HepG2 (cell line): ENCODE data around the gene OSCP1. TPM values are rescaled to one million over a fixed set of nuclear protein-coding genes. Genes with fewer than 3 reads are reported as not detected.

ENCODE experiments used
- ATAC-seq: fragments of 200-7000 bp; cut with Tn5 transposase; 3 replicates; pipeline ENCODE4 v1.9.1; 2020; ENCODE audit warnings: mild to moderate bottlenecking, moderate library complexity
- BruUV-seq: library from RNA; stranded (reverse); fragments of 400-500 nt; replicated peaks from 2 replicates; lab custom pipeline; 2021; lab: Mats Ljungman, UMichigan
- CTCF ChIA-PET: fragments of 300-600 bp; formaldehyde crosslinking; extraction: SDS; loops from one replicate; lab custom pipeline; 2021; ENCODE audit warnings: low total read pairs, inconsistent platforms, low intra/inter-chr PET ratio; lab: Yijun Ruan, JAX
- POLR2A ChIA-PET: fragments of 350-600 bp; sonication (Branson Sonifier 250); formaldehyde crosslinking; loops from one replicate; lab custom pipeline; 2020; ENCODE audit warnings: antibody characterized with exemption, inconsistent platforms; lab: Yijun Ruan, JAX
- DNase-seq: peaks from one replicate; pipeline ENCODE4 v3.0.0-alpha.2; 2015; ENCODE audit warnings: low spot score
- FAIRE-seq: peaks from 3 replicates; lab custom pipeline; 2011; peaks lifted over from hg19 to GRCh38; lab: Jason Lieb, UNC
- H2AFZ ChIP-seq: one replicate; pipeline ENCODE4 v1.6.1; 2011; ENCODE audit warnings: low read length, inconsistent platforms
- H3K27ac ChIP-seq: fragments of 300-600 bp; 3 replicates; pipeline ENCODE4 v1.8.0; 2011; ENCODE audit warnings: mixed run types, mild to moderate bottlenecking, mixed read lengths, low read length, inconsistent platforms; ENCODE audit not compliant: insufficient read depth; ENCODE audit errors: extremely low read length
- H3K27me3 ChIP-seq, 2 experiments: fragments of 200-600 bp in 1 of 2; 2 replicates in 1 of 2; 3 replicates in 1 of 2; pipeline versions ENCODE4 v1.6.0 to v1.8.0; 2011; ENCODE audit warnings: low read length in 2 of 2, mild to moderate bottlenecking in 2 of 2, moderate library complexity in 2 of 2, inconsistent platforms in 1 of 2; ENCODE audit not compliant: insufficient read depth in 2 of 2, control insufficient read depth in 1 of 2
- H3K36me3 ChIP-seq, 2 experiments: fragments of 200-600 bp in 1 of 2; replicated peaks in 1 of 2; 2 replicates in 1 of 2; 3 replicates in 1 of 2; pipeline versions ENCODE4 v1.5.1 to v1.8.0; 2011; ENCODE audit warnings: low read length in 2 of 2, inconsistent platforms in 1 of 2; ENCODE audit not compliant: insufficient read depth in 2 of 2, control insufficient read depth in 1 of 2
- H3K4me1 ChIP-seq: 2 replicates; pipeline ENCODE4 v1.5.1; 2012; ENCODE audit warnings: low read length, inconsistent platforms; ENCODE audit not compliant: insufficient read depth
- H3K4me2 ChIP-seq: 2 replicates; pipeline ENCODE4 v1.6.0; 2011; ENCODE audit warnings: low read depth, low read length, inconsistent platforms
- H3K4me3 ChIP-seq, 3 experiments: fragments of 200-600 bp in 1 of 3; sonication (generic), shearing (Covaris generic) in 1 of 3; replicated peaks in 1 of 3; 2 replicates each; pipeline ENCODE4 v1.5.1; 2011 to 2016; ENCODE audit warnings: low read length in 3 of 3, inconsistent platforms in 2 of 3, low read depth in 2 of 3, mild to moderate bottlenecking in 2 of 3, control low read depth in 1 of 3, mixed read lengths in 1 of 3; ENCODE audit not compliant: insufficient read depth in 1 of 3
- H3K79me2 ChIP-seq: one replicate; pipeline ENCODE4 v1.6.1; 2011; ENCODE audit warnings: low read length, inconsistent platforms; ENCODE audit not compliant: insufficient read depth
- H3K9ac ChIP-seq: 2 replicates; pipeline ENCODE4 v1.6.0; 2011; ENCODE audit warnings: mild to moderate bottlenecking, low read depth, low read length, inconsistent platforms; ENCODE audit not compliant: insufficient read depth
- H3K9me3 ChIP-seq: 2 replicates; pipeline ENCODE4 v1.5.1; 2012; ENCODE audit warnings: mild to moderate bottlenecking, low read length
- H4K20me1 ChIP-seq: 2 replicates; pipeline ENCODE4 v1.6.0; 2011; ENCODE audit warnings: inconsistent platforms, mild to moderate bottlenecking, low read length, moderate library complexity; ENCODE audit not compliant: insufficient read depth
- ATF3 ChIP-seq: sonication (generic); formaldehyde crosslinking; IDR thresholded peaks from 2 replicates; pipeline ENCODE4 v1.4.0; 2020; ENCODE audit warnings: missing genetic modification reagents
- ELK4 ChIP-seq: sonication (generic); formaldehyde crosslinking; IDR thresholded peaks from 2 replicates; pipeline ENCODE4 v1.9.0; 2021; ENCODE audit warnings: missing genetic modification reagents, borderline replicate concordance
- GABPB1 ChIP-seq: IDR thresholded peaks from 2 replicates; pipeline ENCODE4 v1.6.1; 2016; ENCODE audit warnings: mild to moderate bottlenecking, missing genetic modification reagents, moderate library complexity, missing compliant biosample characterization
- IRF9 ChIP-seq: sonication (generic); formaldehyde crosslinking; IDR thresholded peaks from 2 replicates; pipeline ENCODE4 v1.8.0; 2022; ENCODE audit warnings: missing genetic modification reagents, mild to moderate bottlenecking, borderline replicate concordance
- MED1 ChIP-seq: sonication (generic); formaldehyde crosslinking; IDR thresholded peaks from 2 replicates; pipeline ENCODE4 v1.4.0; 2020; ENCODE audit warnings: missing genetic modification reagents
- POLR2AphosphoS5 ChIP-seq: IDR thresholded peaks from 2 replicates; pipeline ENCODE4 v1.6.1; 2012; ENCODE audit warnings: low read depth, low read length
- SAP130 ChIP-seq: IDR thresholded peaks from 2 replicates; pipeline ENCODE4 v1.6.1; 2016; ENCODE audit warnings: low read depth
- ZBTB38 ChIP-seq: sonication (generic); formaldehyde crosslinking; IDR thresholded peaks from 2 replicates; pipeline ENCODE4 v1.5.1; 2020; ENCODE audit warnings: mild to moderate bottlenecking, missing genetic modification reagents
- ZFY ChIP-seq: sonication (generic); formaldehyde crosslinking; IDR thresholded peaks from 2 replicates; pipeline ENCODE4 v1.4.0; 2020; ENCODE audit warnings: missing genetic modification reagents
- ZMYM2 ChIP-seq: sonication (generic); formaldehyde crosslinking; IDR thresholded peaks from 2 replicates; pipeline ENCODE4 v1.8.0; 2022; ENCODE audit warnings: mild to moderate bottlenecking, missing genetic modification reagents
- ZNF432 ChIP-seq: sonication (generic); formaldehyde crosslinking; IDR thresholded peaks from 2 replicates; pipeline ENCODE4 v1.5.0; 2020; ENCODE audit warnings: missing genetic modification reagents, mild to moderate bottlenecking, borderline replicate concordance
- ZNF546 ChIP-seq: sonication (generic); formaldehyde crosslinking; conservative IDR thresholded peaks from 2 replicates; pipeline ENCODE4 v1.8.1; 2023; ENCODE audit warnings: mild to moderate bottlenecking, missing genetic modification reagents
- WGBS: methylation state at CpG from one replicate; pipeline ENCODE4 v1.1.6; 2017; ENCODE audit warnings: low lambda C conversion rate; 5-methylcytosine and 5-hydroxymethylcytosine counted together
- in situ Hi-C: cut with HindIII; loops from 2 replicates; pipeline ENCODE4 v1.10.0; 2017; ENCODE audit warnings: low pct_unique_long_range_greater_than_20kb; ENCODE audit not compliant: extremely low pct_ligation_motif_present
- intact Hi-C: fragments of 100-400 bp; cut with micrococcal nuclease; formaldehyde crosslinking; loops from one replicate; pipeline ENCODE4 v1.10.0; 2022; ENCODE audit not compliant: unreplicated experiment
- polyA plus RNA-seq, 8 experiments: library from polyadenylated mRNA; depleted of rRNA in 3 of 8; stranded (reverse) in 7 of 8; unstranded in 1 of 8; fragments of >200 nt; fragmentation: Illumina TruSeq in 4 of 8; extraction: Trizol in 4 of 8; gene quantifications; 2 replicates each; pipeline versions ENCODE4 v1.2.1 to v1.2.3, GENCODE V29; 2011 to 2016; ENCODE audit warnings: low read depth in 4 of 8, missing spikeins in 1 of 8, mixed read lengths in 1 of 8; ENCODE audit not compliant: insufficient read depth in 1 of 8
- total RNA-seq, 5 experiments: library from RNA; depleted of rRNA; stranded (reverse); fragments of >200 nt; fragmentation: Illumina TruSeq; extraction: Trizol; gene quantifications; 2 replicates each; pipeline ENCODE4 v1.2.3, GENCODE V29; 2016; ENCODE audit warnings: low read depth in 1 of 5
- TF ChIP-seq, protein P1 (sequence below): sonication (generic); formaldehyde crosslinking; IDR thresholded peaks from 2 replicates; pipeline ENCODE4 v1.5.0; 2020; ENCODE audit warnings: mild to moderate bottlenecking, missing genetic modification reagents, moderate library complexity
- TF ChIP-seq, protein P2 (sequence below): IDR thresholded peaks from 2 replicates; pipeline ENCODE4 v1.6.1; 2016; ENCODE audit warnings: missing compliant biosample characterization, missing genetic modification reagents, borderline replicate concordance
- TF ChIP-seq, protein P3 (sequence below): sonication (generic); formaldehyde crosslinking; IDR thresholded peaks from 2 replicates; pipeline ENCODE4 v1.4.0; 2020; ENCODE audit warnings: missing genetic modification reagents

Gene OSCP1
- total and polyA plus RNA-seq, 2 of the 13 experiments (the other 11 are each of a cell fraction or from before 2014, with no cell fraction given), result 0.60 to 0.84 TPM

DNA sequence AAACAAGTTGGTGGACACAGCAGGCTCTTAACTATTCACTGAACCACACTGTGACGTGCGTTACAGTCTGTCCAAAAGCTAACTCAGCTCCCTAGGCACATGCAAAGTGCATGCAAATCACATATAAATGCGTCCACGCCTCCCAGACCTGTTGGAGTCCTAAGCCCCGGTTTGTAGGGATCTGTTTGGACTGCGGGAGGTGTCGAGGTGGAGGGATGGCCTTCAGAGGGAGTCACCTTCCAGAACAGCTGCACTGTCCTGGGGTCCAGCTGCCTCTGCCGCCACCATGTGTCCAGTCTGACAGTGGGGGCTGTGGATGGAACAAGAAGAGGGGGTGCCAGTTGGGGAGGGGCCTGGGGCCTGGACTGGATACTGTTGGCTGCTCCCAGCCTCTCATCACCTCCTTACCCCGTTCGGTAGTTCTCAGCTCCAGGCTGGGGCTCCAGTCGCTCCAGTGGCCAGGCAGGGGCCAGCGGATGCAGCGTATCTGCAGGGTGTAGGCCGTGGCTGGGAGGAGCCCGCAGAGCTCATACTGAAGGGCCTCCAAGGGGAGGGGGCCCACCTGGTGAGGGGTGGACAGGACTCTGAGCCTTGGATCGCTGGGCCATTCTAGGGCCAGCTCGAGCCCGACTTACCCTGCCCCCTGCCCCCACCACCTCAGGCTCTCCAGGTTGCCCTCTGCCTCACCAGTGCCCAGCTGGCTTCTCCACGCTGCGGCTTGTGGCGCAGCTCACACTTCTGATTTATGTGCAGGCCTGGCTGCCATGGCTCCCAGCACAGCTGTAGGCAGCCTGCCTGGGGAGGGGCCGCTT, 21.8 kb upstream of the OSCP1 start:
- H3K27ac ChIP-seq, result peak overlapping the region; percentile 35
- DNase-seq (no peak), FAIRE-seq (peak; percentile 15), ATAC-seq (peak; percentile 83)
- H4K20me1 ChIP-seq, result no peaks in the 10 kb centered on the region
- ChIA-PET CTCF (no interaction called here), POLR2A (interaction anchor here (1.0 to 2.4 kb wide), 6 partner anchors 8 to 71 kb away, joined by 3 to 21 read pairs (median 9); partner anchors contain the start of genes CSF3R, MRPS15 and OSCP1)
- H2AFZ ChIP-seq, result no peak overlapping the region
- peak overlapping the region in 2 of 3 experiments; percentile 41 to 62; a peak in 3 of 6 replicates for H3K4me3 ChIP-seq
- peak overlapping the region; percentile 79 for H3K4me2 ChIP-seq
- no TSS peak for BruUV-seq
- H3K36me3 ChIP-seq, result no peaks in the 10 kb centered on the region
- H3K9ac ChIP-seq, result peak overlapping the region; percentile 47; the same call in 1 of the 2 replicates
- no peaks in the 10 kb centered on the region for H3K9me3 ChIP-seq
- peaks cover 37% of the 10 kb centered on the region for H3K4me1 ChIP-seq
- in situ Hi-C loops (no loop called here), intact Hi-C loops (no loop called here)
- no peaks in the 10 kb centered on the region for H3K27me3 ChIP-seq
- WGBS, result 43% methylated on average over 6 of the region's 22 CpGs
- no peaks in the 10 kb centered on the region for H3K79me2 ChIP-seq
- TF ChIP-seq ZMYM2 (CRISPR knock-in tag), result no peak
- TF ChIP-seq ZFY (CRISPR knock-in tag), result peak; percentile 68; the same call in 1 of the 2 replicates
- TF ChIP-seq ATF3, result no peak
- no peak for TF ChIP-seq ELK4 (CRISPR knock-in tag)
- TF ChIP-seq ZNF546 (CRISPR knock-in tag), result no peak
- no peak for TF ChIP-seq ZNF432 (CRISPR knock-in tag)
- TF ChIP-seq, protein P1, sequence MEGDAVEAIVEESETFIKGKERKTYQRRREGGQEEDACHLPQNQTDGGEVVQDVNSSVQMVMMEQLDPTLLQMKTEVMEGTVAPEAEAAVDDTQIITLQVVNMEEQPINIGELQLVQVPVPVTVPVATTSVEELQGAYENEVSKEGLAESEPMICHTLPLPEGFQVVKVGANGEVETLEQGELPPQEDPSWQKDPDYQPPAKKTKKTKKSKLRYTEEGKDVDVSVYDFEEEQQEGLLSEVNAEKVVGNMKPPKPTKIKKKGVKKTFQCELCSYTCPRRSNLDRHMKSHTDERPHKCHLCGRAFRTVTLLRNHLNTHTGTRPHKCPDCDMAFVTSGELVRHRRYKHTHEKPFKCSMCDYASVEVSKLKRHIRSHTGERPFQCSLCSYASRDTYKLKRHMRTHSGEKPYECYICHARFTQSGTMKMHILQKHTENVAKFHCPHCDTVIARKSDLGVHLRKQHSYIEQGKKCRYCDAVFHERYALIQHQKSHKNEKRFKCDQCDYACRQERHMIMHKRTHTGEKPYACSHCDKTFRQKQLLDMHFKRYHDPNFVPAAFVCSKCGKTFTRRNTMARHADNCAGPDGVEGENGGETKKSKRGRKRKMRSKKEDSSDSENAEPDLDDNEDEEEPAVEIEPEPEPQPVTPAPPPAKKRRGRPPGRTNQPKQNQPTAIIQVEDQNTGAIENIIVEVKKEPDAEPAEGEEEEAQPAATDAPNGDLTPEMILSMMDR (CRISPR knock-in tag), result peak; percentile 67
- TF ChIP-seq, protein P2, sequence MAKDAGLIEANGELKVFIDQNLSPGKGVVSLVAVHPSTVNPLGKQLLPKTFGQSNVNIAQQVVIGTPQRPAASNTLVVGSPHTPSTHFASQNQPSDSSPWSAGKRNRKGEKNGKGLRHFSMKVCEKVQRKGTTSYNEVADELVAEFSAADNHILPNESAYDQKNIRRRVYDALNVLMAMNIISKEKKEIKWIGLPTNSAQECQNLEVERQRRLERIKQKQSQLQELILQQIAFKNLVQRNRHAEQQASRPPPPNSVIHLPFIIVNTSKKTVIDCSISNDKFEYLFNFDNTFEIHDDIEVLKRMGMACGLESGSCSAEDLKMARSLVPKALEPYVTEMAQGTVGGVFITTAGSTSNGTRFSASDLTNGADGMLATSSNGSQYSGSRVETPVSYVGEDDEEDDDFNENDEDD (CRISPR knock-in tag), result 0 out of 2 replicates have a peak, but pooled peaks have one; percentile 15
- TF ChIP-seq ZBTB38 (CRISPR knock-in tag), result peak; percentile 88; the same call in 1 of the 2 replicates
- TF ChIP-seq MED1, result 0 out of 2 replicates have a peak, but pooled peaks have one; percentile 24
- TF ChIP-seq SAP130 (CRISPR knock-in tag), result peak; percentile 45; the same call in 1 of the 2 replicates
- TF ChIP-seq, protein P3, sequence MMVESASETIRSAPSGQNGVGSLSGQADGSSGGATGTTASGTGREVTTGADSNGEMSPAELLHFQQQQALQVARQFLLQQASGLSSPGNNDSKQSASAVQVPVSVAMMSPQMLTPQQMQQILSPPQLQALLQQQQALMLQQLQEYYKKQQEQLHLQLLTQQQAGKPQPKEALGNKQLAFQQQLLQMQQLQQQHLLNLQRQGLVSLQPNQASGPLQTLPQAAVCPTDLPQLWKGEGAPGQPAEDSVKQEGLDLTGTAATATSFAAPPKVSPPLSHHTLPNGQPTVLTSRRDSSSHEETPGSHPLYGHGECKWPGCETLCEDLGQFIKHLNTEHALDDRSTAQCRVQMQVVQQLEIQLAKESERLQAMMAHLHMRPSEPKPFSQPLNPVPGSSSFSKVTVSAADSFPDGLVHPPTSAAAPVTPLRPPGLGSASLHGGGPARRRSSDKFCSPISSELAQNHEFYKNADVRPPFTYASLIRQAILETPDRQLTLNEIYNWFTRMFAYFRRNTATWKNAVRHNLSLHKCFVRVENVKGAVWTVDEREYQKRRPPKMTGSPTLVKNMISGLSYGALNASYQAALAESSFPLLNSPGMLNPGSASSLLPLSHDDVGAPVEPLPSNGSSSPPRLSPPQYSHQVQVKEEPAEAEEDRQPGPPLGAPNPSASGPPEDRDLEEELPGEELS (CRISPR knock-in tag), result peak; percentile 15; the same call in 1 of the 2 replicates
- no peak for TF ChIP-seq POLR2AphosphoS5
- TF ChIP-seq GABPB1, result peak; percentile 39; the same call in 1 of the 2 replicates
- peak; percentile 30; the same call in 1 of the 2 replicates for TF ChIP-seq IRF9 (CRISPR knock-in tag)
